ENCODE measurements around the gene CAPZA1.

The CAPZA1 gene

DNA sequence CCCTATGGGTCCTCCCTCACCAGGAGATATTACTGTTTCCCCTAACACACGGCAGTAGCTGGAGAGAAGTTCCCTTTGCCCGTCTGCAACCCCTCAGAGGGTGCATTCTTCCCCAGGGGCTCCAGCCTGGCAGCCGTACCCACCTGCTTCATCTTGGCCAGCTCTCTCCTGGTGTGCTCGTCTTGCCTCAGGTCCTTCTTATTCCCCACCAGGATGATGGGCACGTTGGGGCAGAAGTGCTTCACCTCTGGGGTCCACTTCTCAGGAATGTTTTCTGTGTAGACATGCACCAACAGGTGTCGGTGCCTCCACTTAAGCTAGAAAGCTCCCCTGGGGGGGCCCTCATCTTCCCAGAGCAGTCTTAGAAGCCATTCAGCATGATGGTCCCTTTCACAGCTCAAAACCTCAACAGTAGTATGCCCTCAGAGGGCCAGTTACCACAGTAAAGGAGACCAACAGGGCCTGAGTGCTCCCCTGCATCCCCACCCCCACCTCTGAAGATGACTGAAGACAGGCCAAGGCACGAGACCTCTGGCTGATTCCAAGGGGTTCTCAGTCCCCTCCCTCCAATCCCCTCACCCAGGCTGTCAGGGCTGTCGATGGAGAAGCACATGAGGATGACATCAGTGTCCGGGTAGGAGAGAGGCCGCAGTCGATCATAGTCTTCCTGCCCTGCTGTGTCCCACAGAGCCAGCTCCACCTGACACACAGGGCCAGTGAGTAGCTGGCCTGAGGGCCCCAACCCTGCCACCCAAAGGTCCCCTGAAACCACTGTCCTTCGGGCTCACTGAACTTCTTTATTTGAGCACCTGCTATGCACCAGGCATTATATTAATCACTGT lies 83.0 kb downstream of the CAPZA1 start:
- peaks cover 51% of the 10 kb centered on the region for H3K4me1 ChIP-seq (ENCODE audit: insufficient read depth, low read length)
- peaks cover 35% of the 10 kb centered on the region for H3K36me3 ChIP-seq (ENCODE audit: insufficient read depth, low read length)
- H3K9me3 ChIP-seq (ENCODE audit: insufficient read depth, low read depth, low read length), result no peaks in the 10 kb centered on the region
- H3K9ac ChIP-seq (ENCODE audit: low read depth, low read length), result no peak overlapping the region
- 88% methylated on average over 12 of the region's 12 CpGs for WGBS
- no peak overlapping the region for H3K4me3 ChIP-seq (ENCODE audit: low read length)
- no peak overlapping the region for H3K27ac ChIP-seq (ENCODE audit: low read depth, low read length)
- H3K27me3 ChIP-seq (ENCODE audit: insufficient read depth, low read length), result peaks cover 7% of the 10 kb centered on the region

DNA sequence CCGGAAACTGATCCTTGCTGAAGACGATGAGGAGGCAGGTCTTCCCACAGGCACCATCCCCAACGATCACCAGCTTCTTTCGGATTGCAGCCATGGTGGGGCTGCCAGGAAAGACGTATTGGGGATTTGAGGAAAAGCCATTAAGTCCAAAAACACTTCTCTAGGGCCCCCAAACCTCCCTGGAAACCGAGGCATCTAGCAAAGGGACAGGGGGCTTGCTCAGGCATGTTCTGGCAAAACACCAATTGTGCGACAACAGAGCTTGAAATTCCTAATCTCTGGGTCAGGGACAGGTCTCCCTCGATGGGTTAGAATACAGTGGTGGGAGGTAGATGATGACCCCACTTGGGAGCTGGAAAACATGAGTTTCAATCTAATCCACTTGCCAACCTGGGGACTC lies 84.1 kb downstream of the CAPZA1 start:
- Histone ChIP-seq H3K9ac (ENCODE audit: low read depth, low read length) (no peak overlapping the region), H3K27me3 (ENCODE audit: insufficient read depth, low read length) (peaks cover 15% of the 10 kb centered on the region), H3K4me3 (ENCODE audit: low read length) (no peak overlapping the region), H3K36me3 (ENCODE audit: insufficient read depth, low read length) (peaks cover 27% of the 10 kb centered on the region), H3K9me3 (ENCODE audit: insufficient read depth, low read depth, low read length) (no peaks in the 10 kb centered on the region), H3K27ac (ENCODE audit: low read depth, low read length) (no peak overlapping the region), H3K4me1 (ENCODE audit: insufficient read depth, low read length) (peaks cover 51% of the 10 kb centered on the region)
- 85% methylated on average over 8 of the region's 8 CpGs for WGBS

DNA sequence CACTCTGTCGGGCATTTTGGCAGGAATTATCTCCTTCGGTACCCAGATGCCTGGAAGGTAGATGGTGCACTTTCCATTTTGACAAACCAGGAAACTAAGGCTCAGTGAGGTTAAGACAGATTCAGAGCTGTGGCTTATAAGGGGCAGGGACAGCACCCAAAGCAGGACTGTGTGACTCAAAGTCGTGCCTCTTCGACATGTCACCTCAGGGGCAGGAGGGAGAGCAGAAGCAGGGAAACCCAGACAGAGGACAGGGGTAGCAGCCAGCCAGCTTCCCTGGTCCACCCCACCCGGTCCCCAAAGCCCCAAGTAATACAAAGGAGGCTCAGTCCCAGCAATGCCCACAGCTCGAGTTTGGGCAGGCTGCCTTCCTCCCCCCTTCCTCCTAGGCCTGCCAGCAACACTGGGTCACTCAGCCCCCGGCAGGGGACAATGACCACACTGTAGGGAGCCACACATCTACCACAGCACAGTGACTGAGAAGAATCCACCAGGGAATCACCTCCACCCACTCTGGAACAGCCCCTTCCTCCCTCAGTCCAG lies 84.8 kb downstream of the CAPZA1 start:
- peaks cover 46% of the 10 kb centered on the region for H3K4me1 ChIP-seq (ENCODE audit: insufficient read depth, low read length)
- H3K9me3 ChIP-seq (ENCODE audit: insufficient read depth, low read depth, low read length), result no peaks in the 10 kb centered on the region
- H3K36me3 ChIP-seq (ENCODE audit: insufficient read depth, low read length), result peaks cover 23% of the 10 kb centered on the region
- H3K27me3 ChIP-seq (ENCODE audit: insufficient read depth, low read length), result peaks cover 15% of the 10 kb centered on the region
- 53% methylated on average over 7 of the region's 7 CpGs for WGBS
- peak overlapping the region; percentile 76 for H3K4me3 ChIP-seq (ENCODE audit: low read length)
- H3K9ac ChIP-seq (ENCODE audit: low read depth, low read length), result peak overlapping the region; percentile 16; the same call in 1 of the 2 replicates
- no peak overlapping the region for H3K27ac ChIP-seq (ENCODE audit: low read depth, low read length)

DNA sequence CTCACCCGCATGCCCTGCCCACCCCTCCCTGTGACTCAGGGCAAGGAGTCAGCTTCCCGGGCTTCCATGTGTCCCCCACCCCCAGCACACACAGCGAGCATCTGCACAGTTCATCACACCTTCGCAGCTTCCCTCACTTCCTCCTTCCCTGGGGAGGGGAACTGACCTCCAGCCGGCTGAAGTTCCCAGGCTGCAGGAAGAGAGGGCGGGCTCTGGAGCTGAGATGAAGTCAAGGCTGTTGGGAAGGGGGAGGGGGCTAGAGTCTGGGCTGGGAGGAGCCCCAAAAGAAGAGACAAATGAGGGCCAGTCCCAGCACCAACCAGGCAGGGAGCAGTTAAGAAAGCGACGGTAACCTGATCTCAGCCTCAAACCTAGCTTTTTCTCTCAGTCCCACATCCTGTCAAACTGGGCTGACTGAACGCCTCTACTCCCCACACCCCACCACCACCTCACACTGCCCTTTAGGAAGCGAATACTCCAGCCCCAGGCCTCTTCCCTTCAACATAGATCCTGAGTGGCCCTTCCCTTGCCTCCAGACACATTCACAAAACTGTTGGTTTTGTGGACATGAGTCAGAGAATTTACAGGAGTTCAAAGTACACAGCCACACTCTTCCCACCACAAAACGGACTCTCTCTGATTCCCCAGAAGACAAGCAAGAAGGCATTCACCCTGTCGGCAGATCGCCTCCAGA lies 85.4 kb downstream of the CAPZA1 start:
- 6% methylated on average over 13 of the region's 13 CpGs for WGBS

DNA sequence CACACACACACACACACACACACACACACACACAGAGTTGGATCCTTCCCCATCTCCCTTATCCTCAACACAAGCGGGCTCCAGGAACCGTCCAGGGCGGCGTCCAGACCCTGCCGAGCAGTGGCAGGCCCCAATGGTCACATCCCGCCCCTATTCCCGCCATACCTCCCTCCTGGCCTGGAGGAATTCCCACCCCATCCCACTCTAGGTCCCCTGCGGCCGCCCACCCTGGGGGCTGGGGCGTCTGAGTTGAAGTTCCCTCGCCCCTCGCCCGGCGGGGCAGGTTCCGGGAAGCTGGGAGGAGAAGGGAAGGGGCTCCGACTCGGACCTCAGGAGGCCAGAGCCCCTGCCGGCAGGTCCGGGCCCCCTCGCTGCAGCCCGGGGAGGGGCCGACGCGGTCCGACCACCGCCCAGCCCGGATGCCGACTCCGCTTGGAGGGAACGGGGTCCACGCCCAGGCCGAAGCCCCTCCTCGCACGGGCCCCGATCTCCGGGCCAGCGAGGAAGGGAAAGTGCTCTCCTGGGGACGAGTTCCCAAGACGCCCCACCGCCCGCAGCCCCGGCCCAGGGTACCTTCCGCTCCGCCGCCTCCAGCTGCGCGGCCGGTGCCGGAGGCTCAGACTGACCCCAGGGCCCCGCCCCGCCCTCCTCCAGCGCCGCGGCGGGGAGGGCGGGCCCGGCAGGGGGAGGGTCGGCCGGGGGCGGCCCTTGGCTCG lies 87.0 kb downstream of the CAPZA1 start, which contains the start of gene RHOC:
RHOC (minus strand) TSS at position 623 of the 716 bp plus-strand sequence. CDS start 3,328 bp downstream, outside the sequence.
- peaks cover 29% of the 10 kb centered on the region for H3K4me1 ChIP-seq (ENCODE audit: insufficient read depth, low read length)
- peaks cover 11% of the 10 kb centered on the region; the same call in 1 of the 2 replicates for H3K36me3 ChIP-seq (ENCODE audit: insufficient read depth, low read length)
- WGBS, result under 1% methylated on average over 61 of the region's 61 CpGs
- peak within 1 kb of the TSS; percentile 59 for H3K9ac ChIP-seq (ENCODE audit: low read depth, low read length)
- peaks cover 12% of the 10 kb centered on the region for H3K27me3 ChIP-seq (ENCODE audit: insufficient read depth, low read length)
- H3K4me3 ChIP-seq (ENCODE audit: low read length), result peak within 1 kb of the TSS; percentile 76
- no peaks in the 10 kb centered on the region for H3K9me3 ChIP-seq (ENCODE audit: insufficient read depth, low read depth, low read length)
- H3K27ac ChIP-seq (ENCODE audit: low read depth, low read length), result peak within 1 kb of the TSS; percentile 51

More for the DNA sequence above, 85.4 kb downstream of the CAPZA1 start:
- Histone ChIP-seq H3K36me3 (ENCODE audit: insufficient read depth, low read length) (peaks cover 17% of the 10 kb centered on the region), H3K4me1 (ENCODE audit: insufficient read depth, low read length) (peaks cover 40% of the 10 kb centered on the region), H3K9me3 (ENCODE audit: insufficient read depth, low read depth, low read length) (no peaks in the 10 kb centered on the region), H3K9ac (ENCODE audit: low read depth, low read length) (peak overlapping the region; percentile 16; the same call in 1 of the 2 replicates), H3K27ac (ENCODE audit: low read depth, low read length) (peak overlapping the region; percentile 54; the same call in 1 of the 2 replicates), H3K4me3 (ENCODE audit: low read length) (peak overlapping the region; percentile 76), H3K27me3 (ENCODE audit: insufficient read depth, low read length) (peaks cover 12% of the 10 kb centered on the region)

DNA sequence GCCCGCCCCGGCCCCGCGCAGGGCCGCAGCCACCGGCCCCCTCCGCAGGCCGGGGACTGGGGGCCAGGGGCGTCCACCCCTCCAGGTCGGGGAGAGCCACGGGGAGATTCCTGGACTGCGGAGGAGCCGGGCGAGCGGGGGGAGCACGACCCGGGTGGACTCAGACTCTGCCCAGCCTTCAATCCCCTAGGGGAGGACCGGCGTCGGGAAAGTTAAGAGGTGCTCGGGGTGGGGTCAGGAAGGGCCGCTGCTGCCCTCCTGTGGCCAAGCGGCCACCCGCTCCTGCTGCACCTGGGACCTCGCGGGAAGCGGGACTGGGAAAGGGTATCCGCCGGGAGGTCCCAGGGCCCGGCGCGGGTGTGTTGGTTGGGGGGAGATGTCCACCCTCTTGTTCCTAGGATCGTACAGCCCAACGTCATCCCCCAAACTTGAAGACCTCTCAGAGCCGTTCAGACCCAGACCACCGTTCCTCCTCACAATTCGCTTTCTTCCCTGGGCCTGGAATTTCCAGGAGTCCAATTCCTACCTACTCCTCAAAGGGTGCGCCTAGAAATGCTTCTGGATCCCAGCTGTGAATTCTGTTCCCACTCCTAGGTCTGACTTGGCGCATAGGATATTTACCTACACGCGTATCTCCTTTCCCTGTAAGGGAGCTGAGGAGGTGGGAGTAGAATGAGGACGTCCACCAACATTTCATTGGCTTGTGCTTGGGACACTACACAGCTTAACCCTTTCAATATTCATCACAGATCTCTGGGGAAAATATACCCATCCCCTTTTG lies 87.8 kb downstream of the CAPZA1 start:
- Histone ChIP-seq H3K9ac (ENCODE audit: low read depth, low read length) (peak overlapping the region; percentile 59), H3K4me1 (ENCODE audit: insufficient read depth, low read length) (peaks cover 31% of the 10 kb centered on the region), H3K27ac (ENCODE audit: low read depth, low read length) (peak overlapping the region; percentile 50; the same call in 1 of the 2 replicates), H3K4me3 (ENCODE audit: low read length) (peak overlapping the region; percentile 76), H3K27me3 (ENCODE audit: insufficient read depth, low read length) (peaks cover 12% of the 10 kb centered on the region), H3K36me3 (ENCODE audit: insufficient read depth, low read length) (peaks cover 9% of the 10 kb centered on the region; the same call in 1 of the 2 replicates), H3K9me3 (ENCODE audit: insufficient read depth, low read depth, low read length) (no peaks in the 10 kb centered on the region)
- 3% methylated on average over 39 of the region's 42 CpGs for WGBS

DNA sequence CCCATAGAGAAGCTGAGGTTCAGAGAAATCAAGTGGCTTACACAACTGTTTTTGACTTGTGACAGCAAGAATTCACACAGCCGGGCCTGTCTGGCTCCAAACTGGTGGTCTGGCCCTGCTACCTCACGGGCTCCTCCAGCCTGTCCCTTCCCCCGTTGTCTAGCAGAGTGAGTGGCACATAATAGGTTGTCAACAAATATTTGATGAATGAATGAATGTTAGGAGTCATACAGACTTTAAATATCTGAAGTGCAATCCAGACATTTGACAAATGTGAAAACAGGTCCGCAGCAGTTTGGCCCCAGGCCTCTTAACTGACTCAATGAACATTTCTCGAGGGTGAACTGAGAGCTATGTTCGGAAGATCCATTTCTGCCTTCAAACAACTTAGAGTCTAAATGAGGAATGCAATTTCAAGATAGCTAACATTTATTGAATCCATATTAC lies 88.4 kb downstream of the CAPZA1 start:
- Histone ChIP-seq H3K27me3 (ENCODE audit: insufficient read depth, low read length) (peaks cover 12% of the 10 kb centered on the region), H3K9me3 (ENCODE audit: insufficient read depth, low read depth, low read length) (no peaks in the 10 kb centered on the region), H3K36me3 (ENCODE audit: insufficient read depth, low read length) (peaks cover 4% of the 10 kb centered on the region; the same call in 1 of the 2 replicates), H3K9ac (ENCODE audit: low read depth, low read length) (no peak overlapping the region), H3K4me3 (ENCODE audit: low read length) (peak overlapping the region; percentile 76), H3K27ac (ENCODE audit: low read depth, low read length) (no peak overlapping the region), H3K4me1 (ENCODE audit: insufficient read depth, low read length) (peaks cover 32% of the 10 kb centered on the region)
- 81% methylated on average over 6 of the region's 6 CpGs for WGBS

DNA sequence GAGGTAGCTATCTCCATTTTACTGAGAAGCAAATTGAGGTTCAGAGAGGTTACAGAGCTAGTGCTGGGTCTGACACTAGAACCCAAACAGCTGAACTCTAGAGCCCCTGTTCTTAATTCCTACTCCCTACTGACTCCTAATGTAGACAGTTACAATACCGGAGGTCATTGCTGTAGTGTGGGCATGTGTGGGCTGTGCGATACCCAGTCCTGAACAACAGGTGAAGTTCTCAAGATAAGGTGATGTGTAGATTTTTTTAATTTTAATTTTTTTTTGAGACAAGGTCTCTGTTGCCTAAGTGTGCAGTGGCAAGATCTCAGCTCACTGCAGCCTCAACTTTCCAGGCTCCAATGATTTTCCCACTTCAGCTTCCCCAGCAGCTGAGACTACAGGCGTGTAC lies 88.9 kb downstream of the CAPZA1 start:
- H3K27ac ChIP-seq (ENCODE audit: low read depth, low read length), result no peak overlapping the region
- no peaks in the 10 kb centered on the region; the same call in 1 of the 2 replicates for H3K36me3 ChIP-seq (ENCODE audit: insufficient read depth, low read length)
- no peaks in the 10 kb centered on the region for H3K9me3 ChIP-seq (ENCODE audit: insufficient read depth, low read depth, low read length)
- peaks cover 17% of the 10 kb centered on the region for H3K27me3 ChIP-seq (ENCODE audit: insufficient read depth, low read length)
- no peak overlapping the region for H3K9ac ChIP-seq (ENCODE audit: low read depth, low read length)
- no peak overlapping the region for H3K4me3 ChIP-seq (ENCODE audit: low read length)
- 97% methylated on average over 2 of the region's 3 CpGs for WGBS
- peaks cover 37% of the 10 kb centered on the region for H3K4me1 ChIP-seq (ENCODE audit: insufficient read depth, low read length)

DNA sequence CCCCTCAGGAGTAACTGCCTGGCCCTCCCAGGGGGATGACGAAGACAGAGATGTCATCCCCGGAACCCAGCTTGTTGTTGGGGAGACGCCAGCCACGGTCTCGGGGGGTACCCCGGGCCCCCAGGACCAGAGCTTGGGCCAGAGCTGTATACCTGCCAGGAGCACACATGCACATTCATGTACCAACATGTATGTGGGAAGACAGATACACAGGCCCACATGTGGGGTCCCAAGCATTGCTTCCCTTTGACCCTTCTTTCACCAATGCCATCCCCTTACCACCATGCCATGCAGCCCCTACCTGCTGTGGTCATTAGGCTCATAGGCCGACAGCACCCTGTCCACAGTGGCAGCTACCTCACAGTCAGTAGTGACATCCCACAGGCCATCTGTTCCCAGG lies 90.5 kb downstream of the CAPZA1 start:
- no peak overlapping the region for H3K27ac ChIP-seq (ENCODE audit: low read depth, low read length)
- 94% methylated on average over 7 of the region's 7 CpGs for WGBS
- H3K4me3 ChIP-seq (ENCODE audit: low read length), result no peak overlapping the region
- peaks cover 32% of the 10 kb centered on the region for H3K27me3 ChIP-seq (ENCODE audit: insufficient read depth, low read length)
- H3K9ac ChIP-seq (ENCODE audit: low read depth, low read length), result no peak overlapping the region
- H3K4me1 ChIP-seq (ENCODE audit: insufficient read depth, low read length), result peaks cover 29% of the 10 kb centered on the region
- H3K9me3 ChIP-seq (ENCODE audit: insufficient read depth, low read depth, low read length), result no peaks in the 10 kb centered on the region
- H3K36me3 ChIP-seq (ENCODE audit: insufficient read depth, low read length), result no peaks in the 10 kb centered on the region; the same call in 1 of the 2 replicates

DNA sequence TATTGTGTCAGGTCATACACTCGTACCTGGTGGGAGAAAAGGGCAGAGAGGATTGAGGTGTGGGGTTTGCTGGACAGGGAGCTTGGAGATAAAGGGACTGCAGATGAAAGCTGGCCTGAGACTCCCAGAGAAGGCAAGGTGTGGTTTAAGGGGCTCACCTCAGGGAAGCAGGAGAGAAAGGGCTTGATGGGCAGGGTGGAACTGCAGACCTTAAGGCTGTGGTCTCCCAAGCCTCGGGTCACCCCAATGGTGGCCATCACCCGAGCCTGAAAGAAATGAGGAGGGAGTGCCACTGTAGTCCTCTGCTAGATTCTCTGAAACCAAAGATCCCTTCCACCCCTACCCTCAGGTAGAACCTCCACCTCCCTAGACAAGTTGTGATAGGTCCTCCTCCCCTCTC lies 91.0 kb downstream of the CAPZA1 start:
- Histone ChIP-seq H3K4me1 (ENCODE audit: insufficient read depth, low read length) (peaks cover 25% of the 10 kb centered on the region), H3K9ac (ENCODE audit: low read depth, low read length) (no peak overlapping the region), H3K27me3 (ENCODE audit: insufficient read depth, low read length) (peaks cover 32% of the 10 kb centered on the region), H3K36me3 (ENCODE audit: insufficient read depth, low read length) (no peaks in the 10 kb centered on the region; the same call in 1 of the 2 replicates), H3K4me3 (ENCODE audit: low read length) (no peak overlapping the region), H3K27ac (ENCODE audit: low read depth, low read length) (no peak overlapping the region), H3K9me3 (ENCODE audit: insufficient read depth, low read depth, low read length) (no peaks in the 10 kb centered on the region)
- 89% methylated on average over 3 of the region's 3 CpGs for WGBS
